Measurements from ENCODE around the gene DGKB.

The DGKB gene

GRCh38 chr7:14403587-14403986 is 499.0 kb downstream of the DGKB start:
- TF ChIP-seq CTCF (IDR thresholded peaks at IDR 0.05; ENCODE audit: low read depth, low read length), result no peak
- H3K4me3 ChIP-seq (ENCODE audit: low read depth, low read length), result no peak overlapping the region

- H3K4me3 ChIP-seq (ENCODE audit: low read depth, low read length), result no peak overlapping the region
- no peak for TF ChIP-seq CTCF (IDR thresholded peaks at IDR 0.05; ENCODE audit: low read depth, low read length)
These were observed 502.3 kb downstream of the DGKB start for GRCh38 chr7:14400271-14400670.

GRCh38 chr7:14398526-14398925 is 504.0 kb downstream of the DGKB start:
- no peak overlapping the region for H3K4me3 ChIP-seq (ENCODE audit: low read depth, low read length)
- TF ChIP-seq CTCF (IDR thresholded peaks at IDR 0.05; ENCODE audit: low read depth, low read length), result no peak

GRCh38 chr7:14395860-14396259 is 506.7 kb downstream of the DGKB start:
- H3K4me3 ChIP-seq (ENCODE audit: low read depth, low read length), result no peak overlapping the region
- no peak for TF ChIP-seq CTCF (IDR thresholded peaks at IDR 0.05; ENCODE audit: low read depth, low read length)

- no peak overlapping the region for H3K4me3 ChIP-seq (ENCODE audit: low read depth, low read length)
- TF ChIP-seq CTCF (IDR thresholded peaks at IDR 0.05; ENCODE audit: low read depth, low read length), result no peak
These were observed 507.8 kb downstream of the DGKB start for GRCh38 chr7:14394786-14395185.

GRCh38 chr7:14389595-14389994 is 513.0 kb downstream of the DGKB start:
- no peak overlapping the region for H3K4me3 ChIP-seq (ENCODE audit: low read depth, low read length)
- no peak for TF ChIP-seq CTCF (IDR thresholded peaks at IDR 0.05; ENCODE audit: low read depth, low read length)

- no peak overlapping the region for H3K4me3 ChIP-seq (ENCODE audit: low read depth, low read length)
- TF ChIP-seq CTCF (IDR thresholded peaks at IDR 0.05; ENCODE audit: low read depth, low read length), result no peak
These were observed 513.4 kb downstream of the DGKB start for GRCh38 chr7:14389181-14389591.

All from WI38 (cell line).